ENCODE measurements around the gene ASB1.

DNA sequence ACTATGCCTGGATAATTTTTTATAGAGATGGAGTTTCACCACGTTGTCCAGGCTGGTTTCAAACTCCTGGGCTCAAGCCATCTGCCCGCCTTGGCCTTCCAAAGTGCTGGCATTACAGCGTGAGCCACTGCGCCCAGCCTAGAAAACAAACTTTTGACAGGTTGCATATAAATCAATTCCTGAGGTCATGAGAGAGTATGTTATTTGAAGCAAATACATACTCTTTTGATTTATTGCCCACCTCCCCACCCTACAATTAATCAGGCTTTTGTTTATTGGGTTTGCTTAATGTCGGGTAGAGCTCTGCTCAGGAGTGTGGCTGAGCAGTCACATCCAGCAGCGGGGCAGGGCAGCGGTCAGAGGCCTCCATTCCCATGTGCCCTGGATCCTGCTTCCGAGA, 37.9 kb upstream of the ASB1 start:
- TF ChIP-seq, protein P1, sequence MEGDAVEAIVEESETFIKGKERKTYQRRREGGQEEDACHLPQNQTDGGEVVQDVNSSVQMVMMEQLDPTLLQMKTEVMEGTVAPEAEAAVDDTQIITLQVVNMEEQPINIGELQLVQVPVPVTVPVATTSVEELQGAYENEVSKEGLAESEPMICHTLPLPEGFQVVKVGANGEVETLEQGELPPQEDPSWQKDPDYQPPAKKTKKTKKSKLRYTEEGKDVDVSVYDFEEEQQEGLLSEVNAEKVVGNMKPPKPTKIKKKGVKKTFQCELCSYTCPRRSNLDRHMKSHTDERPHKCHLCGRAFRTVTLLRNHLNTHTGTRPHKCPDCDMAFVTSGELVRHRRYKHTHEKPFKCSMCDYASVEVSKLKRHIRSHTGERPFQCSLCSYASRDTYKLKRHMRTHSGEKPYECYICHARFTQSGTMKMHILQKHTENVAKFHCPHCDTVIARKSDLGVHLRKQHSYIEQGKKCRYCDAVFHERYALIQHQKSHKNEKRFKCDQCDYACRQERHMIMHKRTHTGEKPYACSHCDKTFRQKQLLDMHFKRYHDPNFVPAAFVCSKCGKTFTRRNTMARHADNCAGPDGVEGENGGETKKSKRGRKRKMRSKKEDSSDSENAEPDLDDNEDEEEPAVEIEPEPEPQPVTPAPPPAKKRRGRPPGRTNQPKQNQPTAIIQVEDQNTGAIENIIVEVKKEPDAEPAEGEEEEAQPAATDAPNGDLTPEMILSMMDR (optimal IDR thresholded peaks at IDR 0.05 in 1 of 3, IDR thresholded peaks at IDR 0.05 in 1 of 3, conservative IDR thresholded peaks at IDR 0.05 in 1 of 3; ENCODE audit: extremely low read depth in 1 of 3, insufficient read depth in 2 of 3, low read length in 3 of 3) = no peak
- no peak for TF ChIP-seq EZH2 (IDR thresholded peaks at IDR 0.05; ENCODE audit: low read length)

Measured in keratinocyte (primary cell).